ENCODE results near the gene RASSF4. TPM values are rescaled to one million over a fixed set of nuclear protein-coding genes. Genes with fewer than 3 reads are reported as not detected.

RASSF4 gene
- total RNA-seq, 1 donor from 2014 or later, result 1.3 TPM

DNA sequence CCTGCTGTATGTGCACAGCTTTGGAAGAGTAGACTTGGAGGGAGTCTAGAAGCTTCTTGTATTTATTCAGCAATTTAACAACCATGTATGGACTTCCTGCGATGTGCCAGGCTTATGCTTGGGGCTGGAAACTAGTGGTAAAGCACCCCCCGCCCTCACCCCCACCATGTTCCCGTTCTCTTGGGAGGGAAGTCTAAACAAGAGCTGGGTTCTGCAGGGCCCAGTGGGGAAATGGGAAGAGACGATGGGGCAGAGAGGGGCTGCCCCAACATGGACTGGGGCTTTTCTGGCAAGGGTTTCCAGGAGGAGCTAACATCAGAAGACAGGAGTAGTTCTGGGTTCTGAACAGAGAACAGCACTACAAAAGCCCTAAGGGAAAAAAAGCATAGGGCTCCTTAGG lies 8.0 kb downstream of the RASSF4 start:
- Mint-ChIP-seq H3K36me3 (ENCODE audit: low read depth) (no peaks in the 10 kb centered on the region), H3K4me3 (peak overlapping the region; percentile 56), H3K27me3 (no peaks in the 10 kb centered on the region), H3K27ac (peak overlapping the region; percentile 45), H3K9me3 (no peaks in the 10 kb centered on the region), H3K4me1 (peaks cover 36% of the 10 kb centered on the region)
- no peak for DNase-seq
- intact Hi-C loops (cut with micrococcal nuclease), result no loop called here

DNA sequence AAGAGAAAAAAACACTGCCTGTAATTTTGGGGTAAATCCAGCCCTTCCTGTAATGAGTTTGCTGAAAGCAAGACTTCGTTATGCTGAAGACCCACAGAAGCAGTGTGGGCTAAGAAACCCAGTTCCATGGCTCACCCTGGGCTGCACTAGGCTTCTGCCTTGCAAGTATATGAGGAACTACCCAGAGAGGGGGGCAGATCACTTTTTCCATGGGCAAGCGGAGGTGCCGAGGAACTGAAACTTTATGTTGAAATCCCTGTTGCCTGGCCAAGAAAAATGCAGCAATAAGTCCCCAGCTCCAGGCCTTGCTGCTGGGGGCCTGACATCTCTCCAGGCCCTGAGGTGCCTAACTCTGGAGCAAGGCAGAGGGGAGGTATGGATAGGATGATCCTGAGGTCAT lies 8.5 kb downstream of the RASSF4 start:
- Mint-ChIP-seq H3K4me3 (peak overlapping the region; percentile 56), H3K27me3 (no peaks in the 10 kb centered on the region), H3K36me3 (ENCODE audit: low read depth) (no peaks in the 10 kb centered on the region), H3K4me1 (peaks cover 36% of the 10 kb centered on the region), H3K27ac (peak overlapping the region; percentile 45), H3K9me3 (no peaks in the 10 kb centered on the region)
- intact Hi-C loops (cut with micrococcal nuclease), result no loop called here
- DNase-seq, result no peak

DNA sequence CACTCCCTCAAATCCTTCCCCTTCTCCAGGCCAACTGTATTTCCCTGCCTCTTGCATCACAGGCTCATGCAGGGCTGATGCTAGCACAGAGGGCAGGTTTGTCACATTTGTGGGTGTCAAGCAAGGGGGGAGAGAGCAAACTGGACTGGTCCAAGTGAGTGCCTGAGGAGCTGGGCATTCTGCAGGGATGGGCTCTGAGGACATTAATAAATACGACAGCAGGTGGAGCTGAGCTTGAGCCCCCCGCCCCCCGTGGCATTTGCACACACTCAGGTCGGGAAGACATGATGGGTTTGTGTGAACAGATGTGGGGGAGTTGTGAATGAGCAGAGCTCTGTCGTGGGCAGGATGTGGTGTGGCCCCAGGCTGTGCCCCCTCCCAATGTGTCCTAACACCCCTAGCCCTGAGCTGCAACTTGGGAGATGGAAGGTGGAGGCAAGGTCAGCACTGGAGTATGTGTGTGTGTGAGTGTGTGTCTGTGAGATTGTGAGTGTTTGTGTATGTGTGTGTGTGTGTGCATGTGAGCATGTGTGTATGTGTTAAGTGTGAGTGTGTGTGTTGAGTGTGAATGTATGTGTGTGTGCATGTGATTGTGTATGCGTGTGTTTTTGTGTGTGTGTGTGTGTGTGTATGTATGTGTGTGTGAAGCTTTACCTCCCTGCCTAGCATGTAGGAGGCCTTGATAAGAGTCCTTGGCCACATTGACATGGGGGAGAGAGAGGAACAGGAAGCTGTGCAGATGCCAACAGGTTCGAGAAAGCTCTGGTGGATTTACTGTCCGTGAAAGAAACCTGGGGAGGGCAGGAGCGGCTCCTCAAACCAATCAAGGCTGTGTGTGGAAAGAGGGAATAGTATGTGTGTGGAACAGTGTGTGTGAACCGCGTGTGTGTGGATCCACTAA lies 9.1 kb downstream of the RASSF4 start:
- H3K27ac Mint-ChIP-seq, result peak overlapping the region; percentile 45
- peaks cover 36% of the 10 kb centered on the region for H3K4me1 Mint-ChIP-seq
- no peaks in the 10 kb centered on the region for H3K9me3 Mint-ChIP-seq
- no peak for DNase-seq
- peak overlapping the region; percentile 56 for H3K4me3 Mint-ChIP-seq
- no peaks in the 10 kb centered on the region for H3K36me3 Mint-ChIP-seq (ENCODE audit: low read depth)
- no peaks in the 10 kb centered on the region for H3K27me3 Mint-ChIP-seq
- intact Hi-C loops (cut with micrococcal nuclease), result no loop called here

DNA sequence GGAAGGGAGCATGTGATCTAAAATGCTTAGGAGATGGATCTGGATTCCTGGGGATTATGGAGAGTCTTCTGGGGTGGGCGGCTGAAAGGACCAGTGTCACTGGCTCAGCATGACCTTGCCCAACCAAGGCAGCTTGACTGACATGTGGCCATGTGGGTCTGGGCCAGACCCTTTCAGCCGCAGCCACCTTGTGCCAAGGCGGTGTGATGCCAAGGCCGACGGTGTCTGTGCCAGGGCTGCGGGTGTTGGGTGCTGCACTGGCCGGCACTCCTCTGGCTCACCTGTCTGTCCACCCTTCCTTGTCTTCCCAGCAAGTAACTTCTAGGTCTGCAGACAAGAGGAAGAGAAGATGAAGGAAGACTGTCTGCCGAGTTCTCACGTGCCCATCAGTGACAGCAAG lies 10.3 kb downstream of the RASSF4 start:
- H3K9me3 Mint-ChIP-seq, result no peaks in the 10 kb centered on the region
- H3K27ac Mint-ChIP-seq, result no peak overlapping the region
- no peak overlapping the region for H3K4me3 Mint-ChIP-seq
- H3K27me3 Mint-ChIP-seq, result no peaks in the 10 kb centered on the region
- H3K4me1 Mint-ChIP-seq, result peaks cover 38% of the 10 kb centered on the region
- DNase-seq, result no peak
- no peaks in the 10 kb centered on the region for H3K36me3 Mint-ChIP-seq (ENCODE audit: low read depth)
- intact Hi-C loops (cut with micrococcal nuclease), result no loop called here

DNA sequence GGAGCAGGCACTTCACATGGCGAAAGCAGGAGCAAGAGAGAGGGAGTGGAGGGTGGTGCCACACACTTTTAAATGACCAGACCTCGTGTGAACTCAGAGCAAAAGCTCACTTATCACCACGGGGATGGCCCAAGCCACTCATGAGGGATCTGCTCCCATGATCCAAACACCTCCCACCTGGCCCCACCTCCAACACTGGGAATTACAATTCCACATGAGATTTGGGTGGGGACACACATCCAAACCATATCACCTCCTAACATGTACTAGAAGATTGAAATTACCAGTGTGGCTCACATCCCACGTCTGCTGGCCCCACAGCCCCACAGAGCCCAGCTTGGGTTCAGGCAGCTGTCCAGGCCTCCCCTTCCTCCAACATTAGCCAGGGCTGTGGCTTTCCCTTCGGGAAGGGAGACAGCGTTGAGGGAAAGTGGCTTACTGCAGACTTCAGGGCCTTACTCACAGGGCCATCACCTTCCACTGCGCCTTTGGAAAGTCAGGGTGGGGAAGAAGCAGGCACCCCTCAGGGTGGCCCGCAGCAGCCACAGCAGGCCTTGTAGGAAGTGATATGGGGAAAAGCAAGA lies 11.3 kb downstream of the RASSF4 start:
- peaks cover 35% of the 10 kb centered on the region for H3K4me1 Mint-ChIP-seq
- intact Hi-C loops (cut with micrococcal nuclease), result no loop called here

DNA sequence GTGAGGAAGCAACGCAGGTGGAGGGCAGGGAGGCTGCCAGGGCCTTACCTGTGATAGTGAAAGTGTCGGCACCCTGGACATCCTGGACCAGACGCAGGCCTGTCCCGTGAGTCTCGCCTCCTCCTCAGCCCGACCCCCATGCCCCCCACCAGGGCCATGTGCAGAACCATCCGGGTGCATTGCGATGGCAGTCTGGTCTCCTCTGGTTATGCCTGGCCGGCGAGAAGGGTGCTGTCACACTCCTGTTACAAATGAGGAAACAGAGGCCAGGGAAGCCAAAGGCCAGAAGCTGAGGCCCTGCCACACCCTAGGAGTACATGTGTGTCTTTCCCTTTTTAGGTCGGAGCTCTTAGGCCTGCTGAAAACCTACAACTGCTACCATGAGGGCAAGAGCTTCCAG lies 11.8 kb downstream of the RASSF4 start:
- intact Hi-C loops (cut with micrococcal nuclease), result no loop called here
- no peak for DNase-seq
- Mint-ChIP-seq H3K4me1 (peaks cover 31% of the 10 kb centered on the region), H3K4me3 (no peak overlapping the region), H3K36me3 (ENCODE audit: low read depth) (no peaks in the 10 kb centered on the region), H3K27me3 (no peaks in the 10 kb centered on the region), H3K27ac (no peak overlapping the region), H3K9me3 (no peaks in the 10 kb centered on the region)

More for the DNA sequence above, 11.3 kb downstream of the RASSF4 start:
- H3K36me3 Mint-ChIP-seq (ENCODE audit: low read depth), result no peaks in the 10 kb centered on the region
- no peaks in the 10 kb centered on the region for H3K27me3 Mint-ChIP-seq
- DNase-seq, result no peak
- no peaks in the 10 kb centered on the region for H3K9me3 Mint-ChIP-seq
- H3K27ac Mint-ChIP-seq, result no peak overlapping the region
- H3K4me3 Mint-ChIP-seq, result no peak overlapping the region

DNA sequence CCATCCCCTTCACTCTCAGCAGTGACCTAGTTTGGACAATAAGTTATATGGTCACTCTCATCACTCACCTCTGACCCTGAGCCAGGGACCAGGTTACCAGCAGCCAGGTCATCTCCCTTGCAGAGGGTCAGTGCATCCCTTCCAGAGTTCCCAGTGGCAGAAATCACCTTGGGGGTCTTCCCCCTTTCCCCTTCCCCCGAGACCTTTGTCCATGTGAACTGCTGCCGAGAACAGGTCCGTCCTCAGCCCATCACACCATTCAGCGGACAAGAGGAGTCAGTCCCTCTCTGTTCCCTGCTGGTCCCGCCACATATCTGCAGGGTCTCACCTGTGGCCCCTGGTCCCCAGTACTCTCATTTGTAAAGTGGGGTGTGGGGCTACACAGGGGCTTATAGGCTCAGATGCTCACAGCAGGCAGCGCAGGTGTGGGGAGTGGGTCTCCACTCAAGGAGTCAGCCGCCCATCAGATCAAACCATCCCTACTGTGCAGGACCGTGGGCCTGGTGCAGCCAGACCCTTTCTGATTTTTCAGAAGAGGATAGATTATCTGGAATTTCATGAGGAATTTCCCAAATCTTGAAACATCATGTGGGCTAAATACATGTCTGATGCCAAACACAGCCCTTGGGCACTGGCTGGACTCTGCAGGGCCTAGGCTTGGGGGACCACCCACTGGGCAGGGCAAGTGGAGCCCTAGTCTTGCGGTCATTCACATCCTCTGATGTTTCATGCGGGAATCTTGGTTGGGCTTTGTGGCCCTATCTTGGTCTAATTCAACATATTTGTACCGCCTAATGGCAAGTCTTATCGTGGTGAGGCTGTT lies 12.5 kb downstream of the RASSF4 start:
- Mint-ChIP-seq H3K27ac (peak overlapping the region; percentile 51), H3K36me3 (ENCODE audit: low read depth) (no peaks in the 10 kb centered on the region), H3K9me3 (no peaks in the 10 kb centered on the region), H3K4me3 (no peak overlapping the region), H3K27me3 (no peaks in the 10 kb centered on the region), H3K4me1 (peaks cover 35% of the 10 kb centered on the region)
- no peak for DNase-seq
- intact Hi-C loops (cut with micrococcal nuclease), result no loop called here

DNA sequence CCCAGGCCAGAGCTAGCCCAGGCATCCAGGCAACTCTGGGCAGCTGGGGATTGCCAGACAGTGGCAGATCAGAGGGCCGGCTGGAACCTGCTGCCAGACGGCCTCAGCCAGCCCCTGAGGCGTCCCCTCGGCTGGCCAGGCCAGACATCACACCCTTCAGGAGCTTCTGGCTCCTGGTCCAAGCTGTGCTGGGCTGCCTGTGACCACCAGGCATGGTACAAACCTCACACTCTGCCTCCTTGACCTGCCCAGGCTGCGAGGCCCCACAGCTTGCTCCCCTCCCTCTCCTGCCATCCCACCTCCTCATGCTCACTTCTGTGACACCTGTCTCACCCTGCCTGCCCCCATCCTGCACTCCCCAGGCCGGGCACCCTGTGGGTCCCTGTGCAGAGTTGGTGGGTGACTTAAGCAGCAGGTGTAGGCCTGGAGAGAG lies 13.3 kb downstream of the RASSF4 start:
- DNase-seq, result no peak
- no peaks in the 10 kb centered on the region for H3K9me3 Mint-ChIP-seq
- intact Hi-C loops (cut with micrococcal nuclease), result no loop called here
- H3K4me1 Mint-ChIP-seq, result peaks cover 29% of the 10 kb centered on the region
- H3K4me3 Mint-ChIP-seq, result no peak overlapping the region
- no peak overlapping the region for H3K27ac Mint-ChIP-seq
- H3K27me3 Mint-ChIP-seq, result no peaks in the 10 kb centered on the region
- no peaks in the 10 kb centered on the region for H3K36me3 Mint-ChIP-seq (ENCODE audit: low read depth)

DNA sequence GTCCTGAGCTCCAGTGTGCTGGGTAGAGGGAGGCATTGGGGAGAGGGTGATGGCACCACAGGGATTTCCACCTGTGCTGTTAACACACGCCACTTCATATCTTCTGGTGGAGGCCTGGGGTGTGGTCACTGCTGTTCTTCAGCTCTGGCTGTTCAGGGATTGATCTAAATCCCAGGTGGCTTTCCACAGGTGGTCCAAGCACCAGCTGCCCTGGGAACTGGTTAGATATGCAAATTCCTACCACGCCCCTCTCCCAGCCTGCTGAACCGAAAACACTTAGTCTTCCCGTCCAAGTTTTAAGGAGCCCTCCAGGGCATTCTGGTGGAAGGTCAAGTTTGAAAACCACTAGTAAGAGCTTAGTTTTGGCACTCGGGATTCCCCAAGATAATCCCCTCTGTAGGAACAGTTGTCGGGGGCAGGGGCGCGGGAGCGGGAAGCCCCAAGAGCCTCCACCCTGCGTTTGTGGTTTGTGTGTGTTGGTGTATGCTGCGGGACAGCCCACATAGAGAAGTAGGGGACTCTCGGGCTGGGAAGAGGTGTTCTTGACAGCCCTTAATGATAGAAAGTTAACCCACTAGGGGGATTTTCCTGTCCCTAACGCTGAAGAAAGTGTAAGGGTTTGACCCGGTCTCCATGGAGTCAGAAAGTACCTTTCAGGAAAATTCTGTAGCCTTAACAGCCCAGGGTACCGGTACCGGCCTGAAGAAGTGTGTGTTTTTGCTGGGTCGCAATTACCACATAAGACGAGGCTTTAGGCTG lies 13.9 kb downstream of the RASSF4 start:
- Mint-ChIP-seq H3K9me3 (no peaks in the 10 kb centered on the region), H3K27ac (no peak overlapping the region), H3K4me1 (peaks cover 24% of the 10 kb centered on the region), H3K36me3 (ENCODE audit: low read depth) (no peaks in the 10 kb centered on the region), H3K4me3 (no peak overlapping the region), H3K27me3 (no peaks in the 10 kb centered on the region)
- DNase-seq, result peak; percentile 69
- intact Hi-C loops (cut with micrococcal nuclease), result loop anchor here (2.0 kb wide), 1 partner anchor 27 kb away; the partner anchor contains the start of gene ZNF22

DNA sequence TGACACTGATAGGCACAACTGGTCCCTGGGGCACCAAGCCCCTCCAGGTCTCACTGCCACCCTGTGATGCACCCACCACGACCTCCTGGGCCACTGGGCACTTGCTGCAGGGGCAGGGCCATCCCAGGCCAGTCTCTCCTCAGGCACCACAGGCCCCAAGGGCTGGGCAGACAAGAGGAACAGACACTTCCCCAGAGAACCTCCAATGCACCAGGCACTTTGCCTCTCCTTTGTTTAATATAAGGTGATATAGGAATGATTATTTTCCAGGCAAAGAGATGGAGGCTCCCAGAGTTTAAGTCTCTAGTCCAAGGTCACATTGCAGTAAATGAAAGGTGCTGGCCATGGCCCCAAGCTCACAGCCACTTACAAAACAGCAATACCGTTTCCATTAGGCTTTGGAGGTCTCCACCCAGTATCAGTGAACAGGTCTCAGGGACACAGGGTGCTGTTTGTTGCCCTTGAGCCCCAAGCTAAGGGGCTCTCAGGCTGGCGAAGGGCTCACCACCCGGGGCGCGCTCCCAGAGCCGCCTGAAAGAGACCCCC lies 14.6 kb downstream of the RASSF4 start:
- no peaks in the 10 kb centered on the region for H3K9me3 Mint-ChIP-seq
- peak overlapping the region; percentile 77 for H3K4me3 Mint-ChIP-seq
- no peaks in the 10 kb centered on the region for H3K36me3 Mint-ChIP-seq (ENCODE audit: low read depth)
- no peaks in the 10 kb centered on the region for H3K27me3 Mint-ChIP-seq
- DNase-seq, result no peak
- peaks cover 23% of the 10 kb centered on the region for H3K4me1 Mint-ChIP-seq
- intact Hi-C loops (cut with micrococcal nuclease), result loop anchor here (2.0 kb wide), 1 partner anchor 27 kb away; the partner anchor contains the start of gene ZNF22
- peak overlapping the region; percentile 80 for H3K27ac Mint-ChIP-seq

DNA sequence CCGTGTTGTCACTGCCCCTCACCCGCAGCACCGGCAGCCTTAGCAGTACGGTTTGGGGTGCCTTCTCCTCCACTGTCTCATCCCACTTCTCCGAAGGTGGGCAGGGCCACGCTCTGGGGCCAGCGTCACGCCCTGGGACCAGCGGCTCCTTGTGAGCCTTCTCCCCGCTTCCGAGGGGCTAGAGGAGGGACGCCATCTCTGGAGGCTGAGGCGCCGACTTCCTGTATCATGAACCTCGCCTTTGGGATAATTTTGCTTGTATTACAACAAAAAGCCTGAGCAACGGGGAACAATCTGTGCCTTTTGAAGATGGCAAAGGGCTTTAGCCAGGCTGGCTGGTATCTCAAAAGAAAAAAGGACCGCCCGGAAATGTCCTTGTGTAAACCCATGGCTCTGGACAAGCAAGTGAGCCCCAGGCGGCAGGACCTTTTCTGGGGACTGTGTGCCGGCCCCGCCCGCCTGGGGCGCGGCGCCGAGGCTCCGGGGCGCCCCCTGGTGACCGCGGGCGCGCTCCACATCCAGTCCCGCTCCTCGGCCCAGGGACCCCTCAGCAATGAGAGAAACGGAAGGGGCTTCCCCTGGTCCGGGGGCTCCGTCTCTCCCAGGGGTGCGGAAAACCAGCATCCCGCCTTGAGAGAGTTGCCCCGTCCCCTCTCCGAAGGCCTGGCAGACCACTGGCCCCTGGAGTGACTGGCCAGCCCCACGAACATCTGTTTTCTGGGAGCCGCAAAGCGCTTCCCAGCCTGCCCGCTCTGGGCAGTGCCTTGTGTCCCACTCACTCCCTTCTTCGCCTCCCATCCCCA lies 15.2 kb downstream of the RASSF4 start:
- peak overlapping the region; percentile 77 for H3K4me3 Mint-ChIP-seq
- no peaks in the 10 kb centered on the region for H3K9me3 Mint-ChIP-seq
- H3K27ac Mint-ChIP-seq, result peak overlapping the region; percentile 80
- peak; percentile 93 for DNase-seq
- no peaks in the 10 kb centered on the region for H3K27me3 Mint-ChIP-seq
- intact Hi-C loops (cut with micrococcal nuclease), result loop anchor here (1.0 to 2.0 kb wide), 3 partner anchors 16 to 43 kb away; partner anchors contain the start of genes RASSF4 and ZNF22
- H3K36me3 Mint-ChIP-seq (ENCODE audit: low read depth), result no peaks in the 10 kb centered on the region
- peaks cover 22% of the 10 kb centered on the region for H3K4me1 Mint-ChIP-seq
